Measurements from ENCODE around the gene GPR63.

GPR63 gene

DNA sequence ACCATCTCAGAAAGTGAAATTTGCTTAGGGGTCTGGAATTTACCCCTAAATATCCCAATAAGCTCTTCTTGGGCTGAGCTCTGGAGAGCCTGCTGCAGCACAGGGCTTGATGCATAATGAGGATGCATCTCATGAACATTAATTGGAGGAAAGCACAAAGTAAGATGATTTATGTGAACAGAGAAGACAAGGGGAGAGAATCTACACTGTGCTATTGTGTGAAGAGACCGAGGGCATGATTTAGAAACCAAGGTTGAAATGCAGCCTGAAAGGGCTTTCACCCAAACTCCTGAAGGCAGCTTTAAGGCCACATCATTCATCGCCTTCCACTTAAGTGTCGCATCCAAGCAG lies 27.8 kb upstream of the GPR63 start:
- DNase-seq (ENCODE audit: extremely low spot score), result no peak
- TF ChIP-seq, protein P1, sequence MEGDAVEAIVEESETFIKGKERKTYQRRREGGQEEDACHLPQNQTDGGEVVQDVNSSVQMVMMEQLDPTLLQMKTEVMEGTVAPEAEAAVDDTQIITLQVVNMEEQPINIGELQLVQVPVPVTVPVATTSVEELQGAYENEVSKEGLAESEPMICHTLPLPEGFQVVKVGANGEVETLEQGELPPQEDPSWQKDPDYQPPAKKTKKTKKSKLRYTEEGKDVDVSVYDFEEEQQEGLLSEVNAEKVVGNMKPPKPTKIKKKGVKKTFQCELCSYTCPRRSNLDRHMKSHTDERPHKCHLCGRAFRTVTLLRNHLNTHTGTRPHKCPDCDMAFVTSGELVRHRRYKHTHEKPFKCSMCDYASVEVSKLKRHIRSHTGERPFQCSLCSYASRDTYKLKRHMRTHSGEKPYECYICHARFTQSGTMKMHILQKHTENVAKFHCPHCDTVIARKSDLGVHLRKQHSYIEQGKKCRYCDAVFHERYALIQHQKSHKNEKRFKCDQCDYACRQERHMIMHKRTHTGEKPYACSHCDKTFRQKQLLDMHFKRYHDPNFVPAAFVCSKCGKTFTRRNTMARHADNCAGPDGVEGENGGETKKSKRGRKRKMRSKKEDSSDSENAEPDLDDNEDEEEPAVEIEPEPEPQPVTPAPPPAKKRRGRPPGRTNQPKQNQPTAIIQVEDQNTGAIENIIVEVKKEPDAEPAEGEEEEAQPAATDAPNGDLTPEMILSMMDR (IDR thresholded peaks at IDR 0.05; ENCODE audit: control extremely low read depth, extremely low read depth, low read depth, missing control alignments), result no peak
- ChIA-PET CTCF (interaction anchor here (1.0 kb wide), 1 partner anchor 35 kb away, joined by 3 read pairs; no protein-coding TSS in a partner anchor), POLR2A (no interaction called here)

DNA sequence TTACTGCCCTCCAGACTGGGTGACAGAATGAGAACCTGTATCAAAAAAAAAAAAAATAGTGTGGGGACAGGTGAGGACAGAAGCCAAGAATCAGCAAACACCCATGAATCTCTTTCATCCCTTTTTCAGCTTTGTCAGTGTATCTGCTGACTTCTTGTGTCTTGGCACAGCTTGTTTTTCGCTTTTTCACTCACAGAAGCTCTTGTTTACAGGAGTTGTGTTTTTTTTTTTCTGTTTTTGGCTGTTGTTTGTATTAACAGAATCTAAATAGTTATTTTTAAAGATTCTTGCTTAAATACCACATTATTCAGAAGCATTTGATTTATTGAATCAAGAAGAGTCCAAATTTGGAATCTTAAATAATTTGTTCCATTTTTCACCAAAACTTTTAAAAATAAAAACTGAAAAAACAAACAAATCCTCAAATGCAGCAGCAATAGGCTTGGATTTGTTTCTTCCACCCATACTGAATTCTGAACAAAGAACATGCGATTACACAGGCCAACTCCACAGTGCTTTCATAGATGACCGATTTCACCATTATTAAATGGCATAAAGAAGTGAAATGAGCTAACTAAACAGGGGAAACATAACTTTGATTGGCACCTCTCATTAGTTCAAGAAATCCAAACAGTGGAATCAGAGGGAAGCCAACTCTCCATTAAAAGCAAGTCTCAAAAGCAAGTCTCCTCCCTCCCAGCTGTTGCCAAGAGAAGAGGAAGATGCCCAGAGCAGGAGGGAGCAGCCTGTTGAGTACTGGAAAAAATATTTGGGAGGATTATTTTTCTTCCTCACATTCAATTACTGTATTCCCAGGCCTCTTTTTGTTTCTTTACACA lies 27.2 kb upstream of the GPR63 start:
- no peak for DNase-seq (ENCODE audit: extremely low spot score)
- TF ChIP-seq, protein P1 (IDR thresholded peaks at IDR 0.05; ENCODE audit: control extremely low read depth, extremely low read depth, low read depth, missing control alignments), result no peak
- ChIA-PET CTCF (no interaction called here), POLR2A (no interaction called here)

DNA sequence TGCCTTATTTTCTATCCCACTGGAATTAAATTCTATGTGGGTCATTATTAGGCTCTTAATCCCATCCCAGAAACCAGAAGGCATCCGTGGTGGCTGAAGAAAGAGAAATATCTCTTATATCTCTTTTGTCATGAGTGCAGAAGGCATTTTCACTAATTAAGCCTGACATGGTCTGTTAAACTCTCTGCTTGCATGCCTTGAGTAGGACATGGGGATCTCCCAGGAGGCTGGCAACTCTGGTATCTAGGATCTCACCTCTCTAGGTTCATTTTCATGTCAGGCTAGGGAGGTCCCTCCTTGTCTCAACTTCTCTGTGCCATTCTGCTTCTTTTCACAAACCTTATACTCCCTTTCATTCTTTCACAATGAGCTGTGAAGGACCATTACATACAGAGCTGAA lies 25.3 kb upstream of the GPR63 start:
- DNase-seq (ENCODE audit: extremely low spot score), result no peak
- ChIA-PET POLR2A (no interaction called here), CTCF (no interaction called here)
- TF ChIP-seq, protein P1 (IDR thresholded peaks at IDR 0.05; ENCODE audit: control extremely low read depth, extremely low read depth, low read depth, missing control alignments), result no peak

DNA sequence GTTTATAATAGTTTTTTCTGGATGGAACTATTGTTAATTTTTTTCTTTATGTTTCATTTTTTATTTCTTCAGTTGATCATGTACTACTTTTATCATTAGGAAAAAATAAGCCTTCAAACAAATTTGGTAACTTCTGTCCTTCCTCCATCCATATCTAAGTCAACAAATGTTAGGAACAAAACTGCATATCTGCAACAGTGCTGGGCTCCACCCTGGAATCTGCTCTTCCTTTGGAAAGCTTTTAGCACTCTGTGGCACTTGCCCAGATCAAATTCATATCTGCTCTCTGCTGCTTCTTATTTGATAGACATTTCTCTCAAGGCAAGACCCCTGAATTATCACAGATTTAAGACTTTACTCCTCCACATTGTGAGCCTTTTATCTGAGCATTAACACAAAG lies 24.3 kb upstream of the GPR63 start:
- ChIA-PET POLR2A (no interaction called here), CTCF (no interaction called here)
- TF ChIP-seq, protein P1 (IDR thresholded peaks at IDR 0.05; ENCODE audit: control extremely low read depth, extremely low read depth, low read depth, missing control alignments), result no peak
- DNase-seq (ENCODE audit: extremely low spot score), result no peak

DNA sequence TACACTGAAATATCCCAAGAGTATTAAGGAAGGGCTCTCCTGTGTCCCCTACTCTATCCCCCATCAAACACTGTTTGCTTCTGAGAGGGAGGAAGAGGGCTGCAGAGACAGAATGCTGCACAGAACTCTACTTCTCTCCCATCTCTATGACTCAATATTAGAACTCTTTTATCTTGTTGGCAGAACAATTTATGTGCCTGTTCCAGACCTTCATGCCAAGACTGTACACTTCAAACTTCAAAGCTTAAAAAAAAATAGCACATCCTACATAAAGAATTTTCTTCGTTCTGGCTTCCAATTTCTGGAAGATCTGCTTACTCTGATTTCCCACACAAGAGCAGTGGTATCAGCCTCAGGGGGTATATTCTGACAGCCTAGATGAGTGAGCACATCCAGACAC lies 19.6 kb upstream of the GPR63 start:
- POLR2A ChIA-PET, result no interaction called here
- DNase-seq (ENCODE audit: extremely low spot score), result no peak
- CTCF ChIA-PET, result no interaction called here
- TF ChIP-seq, protein P1 (IDR thresholded peaks at IDR 0.05; ENCODE audit: control extremely low read depth, extremely low read depth, low read depth, missing control alignments), result no peak

DNA sequence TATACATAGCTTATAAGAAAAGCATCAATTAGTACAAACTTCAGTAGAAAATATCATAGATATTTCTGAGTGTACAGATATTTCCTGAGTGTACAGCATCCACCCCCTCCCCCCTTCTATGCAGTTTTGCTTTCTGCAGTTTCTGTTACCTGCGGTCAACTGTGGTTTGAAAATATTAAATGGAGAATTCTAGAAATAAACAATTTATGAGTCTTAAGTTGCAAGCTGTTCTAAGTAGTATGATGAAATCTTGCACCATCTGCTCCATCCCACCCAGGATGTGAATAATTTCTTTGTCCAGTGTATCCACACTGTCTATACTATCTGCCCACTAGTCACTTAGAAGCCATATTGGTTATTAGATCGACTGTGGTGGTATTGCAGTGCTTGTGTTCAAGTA lies 15.8 kb upstream of the GPR63 start:
- ChIA-PET POLR2A (no interaction called here), CTCF (no interaction called here)
- TF ChIP-seq, protein P1 (IDR thresholded peaks at IDR 0.05; ENCODE audit: control extremely low read depth, extremely low read depth, low read depth, missing control alignments), result no peak
- DNase-seq (ENCODE audit: extremely low spot score), result no peak

Data from GM10248 (cell line).